GM20000 (cell line): ENCODE results near the gene VPS37D.
"Not testable (repeated sequence)": the region's sequence is repeated elsewhere in the genome, so short reads cannot be mapped to it uniquely, and the experiment has no call there.

Source experiments
- DNase-seq: peaks from one replicate; pipeline ENCODE4 v3.0.0; 2012; ENCODE audit warnings: low spot score
- CTCF ChIP-seq: IDR thresholded peaks from 2 replicates; pipeline ENCODE4 v1.5.1; 2012; ENCODE audit warnings: mild to moderate bottlenecking, control low read depth; ENCODE audit errors: extremely low read depth, missing control alignments

VPS37D gene, protein sequence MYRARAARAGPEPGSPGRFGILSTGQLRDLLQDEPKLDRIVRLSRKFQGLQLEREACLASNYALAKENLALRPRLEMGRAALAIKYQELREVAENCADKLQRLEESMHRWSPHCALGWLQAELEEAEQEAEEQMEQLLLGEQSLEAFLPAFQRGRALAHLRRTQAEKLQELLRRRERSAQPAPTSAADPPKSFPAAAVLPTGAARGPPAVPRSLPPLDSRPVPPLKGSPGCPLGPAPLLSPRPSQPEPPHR

DNA sequence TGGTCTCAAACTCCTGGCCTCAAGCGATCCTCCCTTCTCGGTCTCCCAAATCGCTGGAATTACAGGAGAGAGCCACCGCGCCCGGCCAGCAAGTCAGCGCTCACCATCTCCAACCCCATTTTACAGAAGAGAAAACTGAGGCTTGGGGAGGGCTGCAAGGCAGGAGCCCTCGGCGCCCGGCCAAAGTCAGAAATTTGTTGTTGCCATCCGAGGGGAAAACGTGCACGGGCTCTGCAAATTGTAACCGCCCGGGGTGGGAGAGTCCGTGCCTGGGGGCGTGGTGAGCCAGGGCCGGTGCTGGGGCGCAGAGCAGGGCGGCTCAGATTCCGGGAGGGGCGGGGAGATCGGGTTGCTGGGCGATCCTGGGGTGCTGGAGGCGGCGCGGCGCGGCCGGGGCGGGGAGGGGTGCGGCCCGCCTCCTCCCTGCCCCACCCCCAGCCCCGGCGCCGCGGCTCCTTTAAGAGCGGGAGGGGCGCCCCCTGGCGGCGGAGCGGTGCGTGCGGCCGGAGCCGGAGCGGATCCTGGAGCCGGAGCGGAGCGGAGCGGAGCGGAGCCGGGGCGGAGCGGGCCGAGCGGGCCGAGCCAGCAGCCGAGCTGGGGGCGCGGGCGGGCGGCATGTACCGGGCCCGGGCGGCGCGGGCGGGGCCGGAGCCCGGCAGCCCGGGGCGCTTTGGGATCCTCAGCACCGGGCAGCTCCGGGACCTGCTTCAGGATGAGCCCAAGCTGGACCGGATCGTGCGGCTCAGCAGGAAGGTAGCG is at the start of gene VPS37D:
Gene VPS37D (plus strand): TSS at position 488 of the 759 bp plus-strand sequence. CDS start 128 bp downstream, at position 616.
- peak; percentile 96 for TF ChIP-seq CTCF
- peak; percentile 99 for DNase-seq

DNA sequence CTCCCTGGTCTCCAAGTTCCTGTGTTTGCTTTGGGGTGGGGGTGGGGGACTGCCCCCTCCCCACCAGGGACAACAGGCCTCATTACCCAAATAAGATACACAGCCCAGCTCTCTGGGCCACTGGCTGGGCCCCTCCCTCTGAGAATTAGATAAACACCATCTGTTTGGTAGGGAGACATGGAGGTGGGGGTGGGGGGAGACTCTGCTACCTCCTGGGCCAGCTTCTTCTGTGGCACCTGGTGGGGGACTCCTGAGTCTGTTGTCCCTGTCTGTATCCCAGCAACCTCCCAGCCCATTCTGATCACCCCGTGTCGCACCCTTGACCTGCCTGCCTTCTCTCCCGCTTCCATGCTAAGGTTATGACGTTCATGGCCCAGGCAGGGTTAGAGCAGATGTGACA is 49.1 kb upstream of the VPS37D start:
- TF ChIP-seq CTCF = no peak
- no peak for DNase-seq

- not testable (repeated sequence) for DNase-seq
These were observed 48.2 kb upstream of the VPS37D start for GRCh38 chr7:73619394-73619793.

DNA sequence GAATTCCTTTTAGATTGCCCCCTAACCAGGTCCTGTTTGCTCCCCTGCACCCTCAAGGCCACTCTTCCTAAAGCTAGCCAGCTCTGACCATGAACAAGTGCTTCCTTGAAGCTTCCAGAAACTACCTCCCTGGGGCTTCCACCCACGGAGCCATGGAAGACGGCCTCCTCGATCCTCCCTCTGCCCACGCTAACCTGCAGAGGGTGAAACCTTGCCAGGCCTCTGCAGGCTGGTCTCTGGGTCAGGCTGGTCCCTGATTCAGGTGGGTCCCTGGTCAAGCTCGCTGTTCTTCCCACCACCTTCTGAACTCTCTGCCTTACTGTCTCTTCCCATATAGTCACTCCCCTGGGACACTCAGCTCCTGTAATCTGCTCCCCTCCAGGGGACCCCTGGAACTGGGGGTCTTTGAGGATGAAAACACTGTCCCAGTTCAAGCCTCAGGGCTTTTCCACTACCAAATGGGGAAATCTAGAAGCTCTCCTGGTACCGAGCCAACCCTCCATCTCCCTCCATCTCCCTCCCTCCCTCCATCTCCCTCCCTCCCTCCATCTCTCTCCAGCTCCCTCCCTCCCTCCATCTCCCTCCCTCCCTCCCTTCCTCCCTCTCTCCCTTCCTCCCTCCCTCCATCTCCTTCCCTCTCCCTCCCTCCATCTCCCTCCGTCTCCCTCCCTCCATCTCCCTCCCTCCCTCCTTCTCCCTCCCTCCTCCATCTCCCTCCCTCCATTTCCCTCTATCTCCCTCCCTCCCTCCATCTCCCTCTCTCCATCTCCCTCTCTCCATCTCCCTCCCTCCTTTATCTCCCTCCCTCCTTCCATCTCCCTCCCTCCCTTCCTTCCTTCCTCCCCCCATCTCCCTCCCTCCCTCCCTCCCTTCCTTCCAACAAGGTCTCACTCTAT is 46.2 kb upstream of the VPS37D start:
- TF ChIP-seq CTCF = no peak
- no peak for DNase-seq

DNA sequence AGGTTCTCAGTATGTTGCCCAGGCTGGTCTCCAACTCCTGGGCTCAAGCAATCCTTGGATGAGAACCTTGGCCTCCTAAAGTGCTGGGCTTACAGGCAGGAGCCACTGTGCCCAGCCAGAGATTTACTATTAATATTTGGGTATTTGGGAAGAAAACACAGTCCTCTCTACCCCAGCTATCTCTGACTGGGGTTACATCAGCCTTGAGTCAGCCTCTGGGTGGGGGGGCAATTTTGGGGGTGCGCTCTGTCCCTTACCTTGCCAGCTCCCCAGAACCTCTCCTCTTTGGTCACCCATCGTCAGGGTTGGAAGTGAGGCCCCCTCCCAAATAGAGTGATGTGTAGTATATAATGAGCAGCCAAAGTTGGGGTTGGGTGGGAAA is 45.1 kb upstream of the VPS37D start:
- no peak for TF ChIP-seq CTCF
- DNase-seq = no peak

GRCh38 chr7:73622909-73623797 is 44.5 kb upstream of the VPS37D start:
- no peak for TF ChIP-seq CTCF
- peak; percentile 28 for DNase-seq
